HG03575 (cell line): ENCODE data around the gene OR51G2.

Experiments
- ATAC-seq: cut with Tn5 transposase; IDR thresholded peaks from one replicate; pipeline ENCODE4 v1.9.1; 2021; ENCODE audit not compliant: unreplicated experiment, insufficient number of reproducible peaks, low FRiP score; ENCODE audit errors: extremely low read depth

The OR51G2 gene

GRCh38 chr11:4881860-4882500, 37.2 kb downstream of the OR51G2 start, which contains the start of gene OR51T1:
Gene OR51T1, plus strand, starts transcription at chr11:4881900. Its CDS starts 0 bp downstream, at chr11:4881900.
- no peak for ATAC-seq

- ATAC-seq, result no peak
Observed at GRCh38 chr11:4881188-4881587, 38.0 kb downstream of the OR51G2 start.

GRCh38 chr11:4865855-4866254, 53.3 kb downstream of the OR51G2 start:
- ATAC-seq, result no peak

GRCh38 chr11:4863876-4864275, 55.3 kb downstream of the OR51G2 start:
- ATAC-seq, result no peak
